Measurements from ENCODE around the gene TOB1. TPM values are rescaled to one million over a fixed set of nuclear protein-coding genes. Genes with fewer than 3 reads are reported as not detected.

TOB1 gene
- total RNA-seq, 1 experiment from 2014 or later, result 31.6 TPM

DNA sequence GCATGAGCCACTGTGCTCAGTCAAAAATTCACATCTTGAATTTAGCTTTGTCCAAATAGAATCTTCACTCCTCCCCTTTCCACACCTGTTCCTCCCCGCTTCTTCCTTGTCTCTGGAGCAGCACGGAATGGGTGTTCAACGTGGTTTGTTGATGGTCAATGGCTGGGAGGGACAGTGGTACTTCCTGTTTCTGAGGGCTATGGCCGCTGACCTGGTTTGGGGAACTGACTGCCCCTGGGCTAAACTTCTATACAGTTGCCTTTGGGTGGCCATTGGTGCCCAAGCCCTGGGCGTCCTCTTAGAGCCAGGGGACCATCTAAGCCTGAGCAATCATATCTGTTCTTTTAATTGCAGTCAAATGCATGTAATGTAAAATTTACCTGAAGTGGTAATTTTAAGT lies 49.9 kb downstream of the TOB1 start:
- no peak overlapping the region for H3K4me3 Mint-ChIP-seq
- no peak overlapping the region for H2BK15ac ChIP-seq (ENCODE audit: low read depth, low read length)
- no peak overlapping the region for H3K4me2 ChIP-seq (ENCODE audit: insufficient read depth, insufficient read length, low read length)
- H3K9me3 ChIP-seq (ENCODE audit: control insufficient read depth, low read depth, low read length), result no peaks in the 10 kb centered on the region
- H3K9me3 Mint-ChIP-seq, result no peaks in the 10 kb centered on the region
- no peak overlapping the region for H2BK5ac ChIP-seq (ENCODE audit: insufficient read length, low read length)
- no peak overlapping the region for H3T11ph ChIP-seq (ENCODE audit: low read length)
- H3K23me2 ChIP-seq (ENCODE audit: insufficient read length, low read depth, low read length, poor library complexity, severe bottlenecking), result no peaks in the 10 kb centered on the region
- no peak overlapping the region for H3K4ac ChIP-seq (ENCODE audit: low read depth, low read length)
- H3K27me3 Mint-ChIP-seq (ENCODE audit: low read depth), result peaks cover 5% of the 10 kb centered on the region; the same call in 1 of the 2 replicates
- no peak overlapping the region for H3K14ac ChIP-seq (ENCODE audit: insufficient read depth, low read length)
- no peaks in the 10 kb centered on the region for H3K36me3 Mint-ChIP-seq (ENCODE audit: insufficient read depth in 1 of 3, low read depth in 3 of 3)
- H2BK12ac ChIP-seq (ENCODE audit: insufficient read length, low read depth, low read length), result no peak overlapping the region
- H2AK5ac ChIP-seq (ENCODE audit: insufficient read length, low read length), result no peak overlapping the region
- no peaks in the 10 kb centered on the region for H3K79me1 ChIP-seq (ENCODE audit: insufficient read depth, low read depth, low read length, poor library complexity, severe bottlenecking)
- H2BK120ac ChIP-seq (ENCODE audit: low read depth, low read length, poor library complexity, severe bottlenecking), result no peak overlapping the region
- no peak overlapping the region for H2BK20ac ChIP-seq (ENCODE audit: low read depth, low read length, poor library complexity, severe bottlenecking)
- H3K27ac ChIP-seq (ENCODE audit: insufficient read length, low read depth, low read length), result no peak overlapping the region
- H4K5ac ChIP-seq (ENCODE audit: insufficient read length, low read depth, low read length), result no peak overlapping the region
- no peak overlapping the region for H3K18ac ChIP-seq (ENCODE audit: insufficient read length, low read depth, low read length)
- TF ChIP-seq CTCF (conservative IDR thresholded peaks at IDR 0.05), result no peak
- no peaks in the 10 kb centered on the region for H3K79me2 ChIP-seq (ENCODE audit: insufficient read depth, low read length)
- H3K4me1 Mint-ChIP-seq, result peaks cover 8% of the 10 kb centered on the region in 2 experiments
- no peak overlapping the region for H3K27ac Mint-ChIP-seq
- no peak for DNase-seq
- no peaks in the 10 kb centered on the region for H3K27me3 ChIP-seq (ENCODE audit: insufficient read depth, low read length)
- WGBS (ENCODE audit: extremely low coverage, insufficient read length, low lambda C conversion rate), result no CpG with 5 or more reads among the region's 5 CpGs
- no peaks in the 10 kb centered on the region for H4K20me1 ChIP-seq (ENCODE audit: control insufficient read depth, insufficient read depth, insufficient read length)
- no peak overlapping the region for H4K8ac ChIP-seq (replicated peaks; ENCODE audit: insufficient read length, low read depth, low read length)
- H2AFZ ChIP-seq (ENCODE audit: low read length), result no peak overlapping the region
- H3K4me1 ChIP-seq (ENCODE audit: insufficient read depth, low read length), result no peaks in the 10 kb centered on the region
- H3K9ac ChIP-seq (ENCODE audit: extremely low read depth, insufficient read length, low read length), result no peak overlapping the region
- H3K23ac ChIP-seq (ENCODE audit: insufficient read length, low read depth, low read length), result no peak overlapping the region
- no peak overlapping the region for H3K56ac ChIP-seq (ENCODE audit: insufficient read length, low read depth, low read length)
- no peak overlapping the region for H4K91ac ChIP-seq (ENCODE audit: insufficient read length, low read depth, low read length)

Measured in H9 (cell line).